GM12878 (cell line): Measurements from ENCODE around the gene TDRD10. TPM values are rescaled to one million over a fixed set of nuclear protein-coding genes. Genes with fewer than 3 reads are reported as not detected.

Experiments
- BCL11A ChIP-seq: IDR thresholded peaks from 2 replicates; pipeline ENCODE4 v1.6.1; 2011; ENCODE audit warnings: low read depth, low read length
- CBFB ChIP-seq: IDR thresholded peaks from 2 replicates; pipeline ENCODE4 v1.6.1; 2016; ENCODE audit warnings: antibody characterized with exemption, low read depth
- CEBPZ ChIP-seq: fragments of 150-350 bp; IDR thresholded peaks from 2 replicates; pipeline ENCODE4 v1.6.1; 2016; ENCODE audit warnings: low read depth, low read length
- CHD2 ChIP-seq: IDR thresholded peaks from 2 replicates; pipeline ENCODE4 v1.6.1; 2011; ENCODE audit warnings: low read depth, low read length, improper control_type of control experiment, borderline replicate concordance
- CHD4 ChIP-seq: fragments of 200-600 bp; sonication (generic); IDR thresholded peaks from 2 replicates; pipeline ENCODE4 v1.6.1; 2016; ENCODE audit warnings: mild to moderate bottlenecking
- CTCF ChIP-seq, 3 experiments: IDR thresholded peaks in 2 of 3; conservative IDR thresholded peaks in 1 of 3; 2 replicates each; pipeline ENCODE4 v1.5.1; 2011; ENCODE audit warnings: low read depth in 3 of 3, low read length in 3 of 3, mild to moderate bottlenecking in 3 of 3, control low read depth in 2 of 3, moderate library complexity in 2 of 3, inconsistent platforms in 1 of 3, mixed read lengths in 1 of 3; ENCODE audit not compliant: control insufficient read depth in 2 of 3, insufficient read depth in 1 of 3; ENCODE audit errors: extremely low read depth in 1 of 3
- GABPA ChIP-seq: IDR thresholded peaks from 2 replicates; pipeline ENCODE4 v1.6.1; 2014; ENCODE audit warnings: antibody characterized with exemption, low read depth, mild to moderate bottlenecking, inconsistent platforms
- IKZF2 ChIP-seq, 2 experiments: fragments of 450-650 bp; IDR thresholded peaks; 2 replicates each; pipeline ENCODE4 v1.6.1; 2017; ENCODE audit warnings: mild to moderate bottlenecking in 2 of 2, moderate library complexity in 2 of 2
- MYB ChIP-seq: fragments of 150-350 bp; IDR thresholded peaks from 2 replicates; pipeline ENCODE4 v1.6.1; 2014; ENCODE audit warnings: mild to moderate bottlenecking, low read depth, low read length, borderline replicate concordance
- POLR2A ChIP-seq: IDR thresholded peaks from 2 replicates; pipeline ENCODE4 v1.6.1; 2011; ENCODE audit warnings: low read depth, mild to moderate bottlenecking, low read length
- PRDM15 ChIP-seq: fragments of 450-650 bp; formaldehyde crosslinking; IDR thresholded peaks from 2 replicates; pipeline ENCODE4 v1.4.0; 2020; ENCODE audit warnings: mild to moderate bottlenecking, moderate library complexity
- RAD51 ChIP-seq: fragments of 450-650 bp; IDR thresholded peaks from 2 replicates; pipeline ENCODE4 v1.6.1; 2016; ENCODE audit warnings: moderate library complexity, mild to moderate bottlenecking, inconsistent platforms
- SMARCA5 ChIP-seq: fragments of 450-650 bp; IDR thresholded peaks from 2 replicates; pipeline ENCODE4 v1.6.1; 2017; ENCODE audit warnings: mild to moderate bottlenecking
- SRF ChIP-seq, 2 experiments: IDR thresholded peaks; 2 replicates each; pipeline ENCODE4 v1.6.1; 2011; ENCODE audit warnings: low read depth in 2 of 2, low read length in 2 of 2, mild to moderate bottlenecking in 1 of 2, moderate library complexity in 1 of 2
- SUZ12 ChIP-seq: fragments of 200-600 bp; sonication (generic); IDR thresholded peaks from one replicate; pipeline ENCODE4 v1.6.1; 2018; ENCODE audit warnings: antibody characterized with exemption, mild to moderate bottlenecking; ENCODE audit not compliant: unreplicated experiment
- ZNF207 ChIP-seq: fragments of 450-650 bp; IDR thresholded peaks from 2 replicates; pipeline ENCODE4 v1.6.1; 2014; ENCODE audit warnings: antibody characterized with exemption, mild to moderate bottlenecking, borderline replicate concordance
- ZZZ3 ChIP-seq: IDR thresholded peaks from 2 replicates; pipeline ENCODE4 v1.6.1; 2011; ENCODE audit warnings: low read depth; ENCODE audit not compliant: control insufficient read depth, insufficient read length
- polyA plus RNA-seq, 11 experiments: library from polyadenylated mRNA; depleted of rRNA in 4 of 11; unstranded in 6 of 11; stranded (reverse) in 5 of 11; fragments of >200 nt; fragmentation: Nextera tagmentation in 4 of 11; fragmentation: Illumina TruSeq in 1 of 11; extraction: Ambion mirVana in 4 of 11; extraction: Trizol in 1 of 11; gene quantifications; 1 replicate in 1 of 11; 2 replicates in 10 of 11; pipeline versions ENCODE4 v1.2.1 to v1.2.3, GENCODE V29; 2011 to 2016; ENCODE audit warnings: inconsistent platforms in 2 of 11, missing spikeins in 2 of 11, low read depth in 1 of 11
- total RNA-seq, 4 experiments: library from RNA; depleted of rRNA in 3 of 4; stranded (reverse); fragments of >200 nt in 3 of 4; fragmentation: Illumina TruSeq in 1 of 4; extraction: Trizol in 1 of 4; gene quantifications; 2 replicates each; pipeline versions ENCODE4 v1.2.1 to v1.2.3, GENCODE V29; 2013 to 2021
- TF ChIP-seq, protein P1 (sequence below): fragments of 450-650 bp; IDR thresholded peaks from 2 replicates; pipeline ENCODE4 v1.6.1; 2014; ENCODE audit warnings: mild to moderate bottlenecking

TDRD10 gene
- total and polyA plus RNA-seq, 10 of the 15 experiments (the other 5 are each of a cell fraction or from before 2014, with no cell fraction given): not detected

GRCh38 chr1:154559466-154560044 lies 57.5 kb downstream of the TDRD10 start (continued):
- TF ChIP-seq CEBPZ (no peak), MYB (no peak), PRDM15 (CRISPR knock-in tag) (no peak), GABPA (no peak), POLR2A (no peak), SRF (IDR thresholded peaks at IDR 0.05; ENCODE audit: low read depth in 2 of 2, low read length in 2 of 2) (no peak), SMARCA5 (peak; percentile 91; the same call in 1 of the 2 replicates), CHD2 (no peak), ZNF207 (peak; percentile 20; the same call in 1 of the 2 replicates), CHD4 (no peak), SUZ12 (no peak), CTCF (IDR thresholded peaks at IDR 0.05 in 2 of 3, conservative IDR thresholded peaks at IDR 0.05 in 1 of 3; ENCODE audit: control insufficient read depth in 2 of 3, extremely low read depth in 1 of 3, insufficient read depth in 1 of 3, low read depth in 3 of 3, low read length in 3 of 3) (peak; percentile 94 to 96 (median 96)), IKZF2 (IDR thresholded peaks at IDR 0.05) (peak in 1 of 2 experiments; percentile 10; a peak in 1 of 4 replicates), RAD51 (no peak), BCL11A (no peak), CBFB (no peak), ZZZ3 (no peak)
- TF ChIP-seq, protein P1, sequence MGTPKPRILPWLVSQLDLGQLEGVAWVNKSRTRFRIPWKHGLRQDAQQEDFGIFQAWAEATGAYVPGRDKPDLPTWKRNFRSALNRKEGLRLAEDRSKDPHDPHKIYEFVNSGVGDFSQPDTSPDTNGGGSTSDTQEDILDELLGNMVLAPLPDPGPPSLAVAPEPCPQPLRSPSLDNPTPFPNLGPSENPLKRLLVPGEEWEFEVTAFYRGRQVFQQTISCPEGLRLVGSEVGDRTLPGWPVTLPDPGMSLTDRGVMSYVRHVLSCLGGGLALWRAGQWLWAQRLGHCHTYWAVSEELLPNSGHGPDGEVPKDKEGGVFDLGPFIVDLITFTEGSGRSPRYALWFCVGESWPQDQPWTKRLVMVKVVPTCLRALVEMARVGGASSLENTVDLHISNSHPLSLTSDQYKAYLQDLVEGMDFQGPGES: no peak; the same call in 1 of the 2 replicates
